ENCODE data around the gene ASCL1.

The ASCL1 gene

DNA sequence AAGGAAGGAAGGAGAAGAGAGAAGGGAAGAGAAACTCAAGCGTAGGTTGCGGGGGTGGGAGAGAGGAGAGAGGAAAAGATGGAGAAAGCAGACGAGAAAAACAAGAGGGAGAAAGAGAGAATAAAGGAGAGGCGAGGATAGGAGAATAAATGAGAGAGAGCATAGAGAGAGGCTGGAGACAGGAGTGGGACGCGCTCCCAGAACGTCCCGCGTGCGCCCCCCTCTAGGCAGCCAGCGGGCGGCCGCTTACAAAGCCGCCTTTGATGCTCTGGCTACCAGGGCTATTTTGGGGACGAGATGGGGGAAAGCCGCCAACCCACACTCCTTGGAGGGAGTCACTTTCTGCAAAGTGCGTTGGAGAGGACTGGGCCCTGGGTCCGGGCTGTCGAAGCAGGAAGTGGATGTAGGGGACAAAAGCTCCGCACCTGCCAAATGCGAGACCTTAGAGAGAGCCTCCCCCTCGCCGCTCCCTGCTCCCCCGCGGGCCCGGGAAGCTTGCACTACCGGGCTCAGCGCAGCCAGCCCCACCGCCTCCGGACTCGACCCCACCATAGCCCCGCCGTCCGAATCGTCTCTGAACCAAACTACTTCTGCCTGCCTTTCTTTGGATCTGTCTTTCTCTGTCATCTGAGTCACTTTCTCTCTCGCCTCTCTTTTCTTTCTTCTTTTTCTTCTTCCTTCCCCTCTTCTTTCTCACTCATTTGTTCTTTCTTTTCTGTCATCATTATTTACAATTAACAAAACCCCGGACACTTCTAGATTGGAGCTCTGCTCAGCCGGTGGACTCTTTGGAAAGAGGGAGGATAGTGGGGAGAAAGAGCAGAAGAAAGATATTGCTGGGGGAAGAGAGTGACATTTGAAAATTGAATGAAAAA is 8.0 kb downstream of the ASCL1 start (continued):
- TF ChIP-seq SP7 (tag by site-specific recombination; IDR thresholded peaks at IDR 0.05) (no peak), ZNF302 (tag by site-specific recombination; IDR thresholded peaks at IDR 0.05; ENCODE audit: low read depth) (no peak), ZNF138 (tag by site-specific recombination; IDR thresholded peaks at IDR 0.05; ENCODE audit: borderline replicate concordance) (no peak), ZFP41 (tag by site-specific recombination; IDR thresholded peaks at IDR 0.05; ENCODE audit: borderline replicate concordance) (no peak), IKZF3 (tag by site-specific recombination; IDR thresholded peaks at IDR 0.05) (no peak), ZNF549 (tag by site-specific recombination; IDR thresholded peaks at IDR 0.05) (no peak)

DNA sequence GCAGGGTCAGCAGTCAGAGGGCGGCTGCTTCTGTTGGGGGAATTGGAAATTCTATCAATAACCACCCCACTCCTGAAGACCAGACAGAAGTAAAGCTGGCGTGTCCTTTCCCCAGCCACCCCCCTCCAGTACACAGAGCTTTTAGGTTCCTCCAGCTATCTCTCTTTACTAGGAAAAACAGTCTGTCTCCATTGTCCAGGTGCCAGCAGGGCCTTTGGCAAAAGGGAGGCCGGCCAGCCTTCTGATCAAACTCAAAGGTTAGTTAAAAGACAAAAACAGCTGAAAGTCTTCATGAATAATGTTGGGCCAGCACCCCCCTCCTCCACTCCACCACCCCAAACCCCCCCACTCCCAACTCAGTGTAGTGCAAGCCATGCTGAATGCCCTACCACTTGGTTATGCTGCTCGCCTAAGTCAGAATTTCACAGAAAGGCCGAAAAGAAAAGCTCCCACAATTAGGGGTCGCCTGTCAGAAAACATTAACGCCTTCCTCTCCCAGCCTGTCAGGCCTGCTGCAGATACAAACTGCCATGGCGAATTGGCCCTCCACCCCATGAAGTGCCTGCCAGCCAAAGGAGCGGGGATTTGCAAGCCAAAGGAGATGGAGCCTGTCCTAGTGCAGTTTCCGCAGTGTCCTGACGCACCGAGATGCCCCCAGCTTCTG is 8.9 kb downstream of the ASCL1 start:
- ChIA-PET CTCF (no interaction called here), POLR2A (no interaction called here)
- H3K27ac ChIP-seq (ENCODE audit: extremely low read depth, low read depth, low read length) = no peak overlapping the region
- no peaks in the 10 kb centered on the region for H3K36me3 ChIP-seq (ENCODE audit: control insufficient read depth in 2 of 2, insufficient read depth in 1 of 2, low read length in 2 of 2)
- H3K4me3 ChIP-seq (ENCODE audit: low read depth, low read length) = no peak overlapping the region
- no peaks in the 10 kb centered on the region for H3K4me1 ChIP-seq (ENCODE audit: control insufficient read depth, insufficient read depth, low read length)
- no peaks in the 10 kb centered on the region for H3K9me3 ChIP-seq (ENCODE audit: control insufficient read depth, insufficient read depth, low read depth, low read length)
- TF ChIP-seq, protein P1, sequence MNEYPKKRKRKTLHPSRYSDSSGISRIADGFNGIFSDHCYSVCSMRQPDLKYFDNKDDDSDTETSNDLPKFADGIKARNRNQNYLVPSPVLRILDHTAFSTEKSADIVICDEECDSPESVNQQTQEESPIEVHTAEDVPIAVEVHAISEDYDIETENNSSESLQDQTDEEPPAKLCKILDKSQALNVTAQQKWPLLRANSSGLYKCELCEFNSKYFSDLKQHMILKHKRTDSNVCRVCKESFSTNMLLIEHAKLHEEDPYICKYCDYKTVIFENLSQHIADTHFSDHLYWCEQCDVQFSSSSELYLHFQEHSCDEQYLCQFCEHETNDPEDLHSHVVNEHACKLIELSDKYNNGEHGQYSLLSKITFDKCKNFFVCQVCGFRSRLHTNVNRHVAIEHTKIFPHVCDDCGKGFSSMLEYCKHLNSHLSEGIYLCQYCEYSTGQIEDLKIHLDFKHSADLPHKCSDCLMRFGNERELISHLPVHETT (tag by site-specific recombination; IDR thresholded peaks at IDR 0.05) = no peak
- no peak for TF ChIP-seq IKZF3 (tag by site-specific recombination; IDR thresholded peaks at IDR 0.05)
- no peak for TF ChIP-seq ZNF175 (tag by site-specific recombination; IDR thresholded peaks at IDR 0.05)
- no peak for TF ChIP-seq ZNF433 (tag by site-specific recombination; IDR thresholded peaks at IDR 0.05; ENCODE audit: low read depth)
- TF ChIP-seq ZNF747 (tag by site-specific recombination; IDR thresholded peaks at IDR 0.05) = no peak
- TF ChIP-seq, protein P2, sequence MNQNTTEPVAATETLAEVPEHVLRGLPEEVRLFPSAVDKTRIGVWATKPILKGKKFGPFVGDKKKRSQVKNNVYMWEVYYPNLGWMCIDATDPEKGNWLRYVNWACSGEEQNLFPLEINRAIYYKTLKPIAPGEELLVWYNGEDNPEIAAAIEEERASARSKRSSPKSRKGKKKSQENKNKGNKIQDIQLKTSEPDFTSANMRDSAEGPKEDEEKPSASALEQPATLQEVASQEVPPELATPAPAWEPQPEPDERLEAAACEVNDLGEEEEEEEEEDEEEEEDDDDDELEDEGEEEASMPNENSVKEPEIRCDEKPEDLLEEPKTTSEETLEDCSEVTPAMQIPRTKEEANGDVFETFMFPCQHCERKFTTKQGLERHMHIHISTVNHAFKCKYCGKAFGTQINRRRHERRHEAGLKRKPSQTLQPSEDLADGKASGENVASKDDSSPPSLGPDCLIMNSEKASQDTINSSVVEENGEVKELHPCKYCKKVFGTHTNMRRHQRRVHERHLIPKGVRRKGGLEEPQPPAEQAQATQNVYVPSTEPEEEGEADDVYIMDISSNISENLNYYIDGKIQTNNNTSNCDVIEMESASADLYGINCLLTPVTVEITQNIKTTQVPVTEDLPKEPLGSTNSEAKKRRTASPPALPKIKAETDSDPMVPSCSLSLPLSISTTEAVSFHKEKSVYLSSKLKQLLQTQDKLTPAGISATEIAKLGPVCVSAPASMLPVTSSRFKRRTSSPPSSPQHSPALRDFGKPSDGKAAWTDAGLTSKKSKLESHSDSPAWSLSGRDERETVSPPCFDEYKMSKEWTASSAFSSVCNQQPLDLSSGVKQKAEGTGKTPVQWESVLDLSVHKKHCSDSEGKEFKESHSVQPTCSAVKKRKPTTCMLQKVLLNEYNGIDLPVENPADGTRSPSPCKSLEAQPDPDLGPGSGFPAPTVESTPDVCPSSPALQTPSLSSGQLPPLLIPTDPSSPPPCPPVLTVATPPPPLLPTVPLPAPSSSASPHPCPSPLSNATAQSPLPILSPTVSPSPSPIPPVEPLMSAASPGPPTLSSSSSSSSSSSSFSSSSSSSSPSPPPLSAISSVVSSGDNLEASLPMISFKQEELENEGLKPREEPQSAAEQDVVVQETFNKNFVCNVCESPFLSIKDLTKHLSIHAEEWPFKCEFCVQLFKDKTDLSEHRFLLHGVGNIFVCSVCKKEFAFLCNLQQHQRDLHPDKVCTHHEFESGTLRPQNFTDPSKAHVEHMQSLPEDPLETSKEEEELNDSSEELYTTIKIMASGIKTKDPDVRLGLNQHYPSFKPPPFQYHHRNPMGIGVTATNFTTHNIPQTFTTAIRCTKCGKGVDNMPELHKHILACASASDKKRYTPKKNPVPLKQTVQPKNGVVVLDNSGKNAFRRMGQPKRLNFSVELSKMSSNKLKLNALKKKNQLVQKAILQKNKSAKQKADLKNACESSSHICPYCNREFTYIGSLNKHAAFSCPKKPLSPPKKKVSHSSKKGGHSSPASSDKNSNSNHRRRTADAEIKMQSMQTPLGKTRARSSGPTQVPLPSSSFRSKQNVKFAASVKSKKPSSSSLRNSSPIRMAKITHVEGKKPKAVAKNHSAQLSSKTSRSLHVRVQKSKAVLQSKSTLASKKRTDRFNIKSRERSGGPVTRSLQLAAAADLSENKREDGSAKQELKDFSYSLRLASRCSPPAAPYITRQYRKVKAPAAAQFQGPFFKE (tag by site-specific recombination; IDR thresholded peaks at IDR 0.05; ENCODE audit: borderline replicate concordance) = no peak
- no peak for TF ChIP-seq RBAK (tag by site-specific recombination; IDR thresholded peaks at IDR 0.05)

DNA sequence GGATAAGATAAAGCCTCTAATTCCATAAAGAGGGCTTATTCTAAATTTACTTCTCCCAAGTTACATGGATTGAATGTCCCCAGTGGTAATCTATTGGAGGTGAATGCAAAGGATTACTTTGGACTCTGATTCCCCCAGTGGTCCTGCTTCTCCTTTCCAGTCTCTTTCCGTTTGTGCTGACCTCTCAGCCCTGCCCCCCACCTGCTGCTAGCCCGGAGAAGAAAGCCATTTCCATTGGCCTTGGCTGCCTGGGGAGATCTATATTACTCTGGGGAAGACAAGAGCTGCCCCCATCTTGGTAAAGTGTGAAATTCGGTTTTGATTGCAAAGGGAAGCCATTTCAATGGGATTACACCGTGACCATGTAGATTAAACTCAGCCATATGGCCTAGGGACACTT is 13.3 kb downstream of the ASCL1 start:
- Histone ChIP-seq H3K4me3 (ENCODE audit: low read depth, low read length) (no peak overlapping the region), H3K9me3 (ENCODE audit: control insufficient read depth, insufficient read depth, low read depth, low read length) (no peaks in the 10 kb centered on the region), H3K36me3 (ENCODE audit: control insufficient read depth in 2 of 2, insufficient read depth in 1 of 2, low read length in 2 of 2) (no peaks in the 10 kb centered on the region), H3K4me1 (ENCODE audit: control insufficient read depth, insufficient read depth, low read length) (no peaks in the 10 kb centered on the region), H3K27ac (ENCODE audit: extremely low read depth, low read depth, low read length) (no peak overlapping the region)
- no peak for TF ChIP-seq SCRT1 (tag by site-specific recombination; IDR thresholded peaks at IDR 0.05; ENCODE audit: borderline replicate concordance)
- ChIA-PET POLR2A (no interaction called here), CTCF (no interaction called here)

All from HEK293 (cell line).